OCI-LY3 (cell line): Measurements from ENCODE around the gene LMNTD1.

Source experiments
- EZH2phosphoT487 ChIP-seq: fragments of 200-600 bp; shearing (Covaris generic); IDR thresholded peaks from 2 replicates; pipeline ENCODE4 v1.6.1; 2018; ENCODE audit warnings: antibody characterized with exemption, mixed run types, low read depth
- TF ChIP-seq, protein P1 (sequence below): fragments of 200-600, 300-600 bp; sonication (generic); IDR thresholded peaks from 2 replicates; pipeline ENCODE4 v1.5.1; 2014; ENCODE audit warnings: antibody characterized with exemption, low read length, low read depth

DNA sequence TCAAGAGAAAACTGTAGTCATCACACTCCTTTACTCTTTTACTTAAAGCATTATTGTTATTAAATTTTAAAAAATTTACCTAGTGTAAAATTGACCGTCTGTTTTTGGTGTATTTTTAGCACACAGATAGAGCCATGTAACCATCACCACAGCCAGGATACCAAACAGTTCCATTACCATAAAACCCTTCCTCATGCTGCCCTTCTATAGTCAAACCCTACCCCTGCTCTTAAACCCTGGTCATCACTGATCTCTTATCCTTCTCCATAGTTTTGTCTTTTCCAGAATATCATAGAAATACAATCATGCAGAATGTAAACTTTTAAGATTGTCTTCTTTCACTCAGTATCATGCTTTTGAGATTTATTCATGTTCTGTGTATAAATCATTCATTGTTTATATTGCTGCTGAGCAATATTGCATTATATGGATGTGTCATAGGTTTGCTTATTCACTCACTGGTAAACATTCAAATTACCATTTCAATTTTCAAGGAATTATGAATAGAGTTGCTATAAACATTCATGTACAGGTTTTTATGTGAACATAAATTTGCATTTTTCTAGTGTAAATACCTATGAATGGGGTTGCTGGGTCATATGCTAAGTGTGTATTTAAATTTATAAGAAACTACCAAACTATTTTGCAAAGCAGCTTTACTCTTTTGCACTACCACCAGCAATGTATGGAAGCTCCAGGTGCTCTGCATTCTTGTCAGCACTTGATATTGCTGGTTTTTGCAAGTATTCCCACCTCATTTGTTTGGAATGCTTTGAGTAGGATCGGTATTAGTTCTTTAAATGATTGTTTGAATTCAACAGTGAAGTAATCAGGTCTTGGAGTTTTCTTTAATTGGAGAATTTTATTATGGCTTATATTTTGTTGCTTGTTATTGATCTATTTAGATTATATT, 125.5 kb downstream of the LMNTD1 start:
- TF ChIP-seq, protein P1, sequence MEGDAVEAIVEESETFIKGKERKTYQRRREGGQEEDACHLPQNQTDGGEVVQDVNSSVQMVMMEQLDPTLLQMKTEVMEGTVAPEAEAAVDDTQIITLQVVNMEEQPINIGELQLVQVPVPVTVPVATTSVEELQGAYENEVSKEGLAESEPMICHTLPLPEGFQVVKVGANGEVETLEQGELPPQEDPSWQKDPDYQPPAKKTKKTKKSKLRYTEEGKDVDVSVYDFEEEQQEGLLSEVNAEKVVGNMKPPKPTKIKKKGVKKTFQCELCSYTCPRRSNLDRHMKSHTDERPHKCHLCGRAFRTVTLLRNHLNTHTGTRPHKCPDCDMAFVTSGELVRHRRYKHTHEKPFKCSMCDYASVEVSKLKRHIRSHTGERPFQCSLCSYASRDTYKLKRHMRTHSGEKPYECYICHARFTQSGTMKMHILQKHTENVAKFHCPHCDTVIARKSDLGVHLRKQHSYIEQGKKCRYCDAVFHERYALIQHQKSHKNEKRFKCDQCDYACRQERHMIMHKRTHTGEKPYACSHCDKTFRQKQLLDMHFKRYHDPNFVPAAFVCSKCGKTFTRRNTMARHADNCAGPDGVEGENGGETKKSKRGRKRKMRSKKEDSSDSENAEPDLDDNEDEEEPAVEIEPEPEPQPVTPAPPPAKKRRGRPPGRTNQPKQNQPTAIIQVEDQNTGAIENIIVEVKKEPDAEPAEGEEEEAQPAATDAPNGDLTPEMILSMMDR, result no peak
- TF ChIP-seq EZH2phosphoT487, result no peak
